ENCODE results near the gene DMGDH. TPM values are rescaled to one million over a fixed set of nuclear protein-coding genes. Genes with fewer than 3 reads are reported as not detected.

Gene DMGDH
- polyA plus RNA-seq, 1 experiment, result 2.9 TPM

DNA sequence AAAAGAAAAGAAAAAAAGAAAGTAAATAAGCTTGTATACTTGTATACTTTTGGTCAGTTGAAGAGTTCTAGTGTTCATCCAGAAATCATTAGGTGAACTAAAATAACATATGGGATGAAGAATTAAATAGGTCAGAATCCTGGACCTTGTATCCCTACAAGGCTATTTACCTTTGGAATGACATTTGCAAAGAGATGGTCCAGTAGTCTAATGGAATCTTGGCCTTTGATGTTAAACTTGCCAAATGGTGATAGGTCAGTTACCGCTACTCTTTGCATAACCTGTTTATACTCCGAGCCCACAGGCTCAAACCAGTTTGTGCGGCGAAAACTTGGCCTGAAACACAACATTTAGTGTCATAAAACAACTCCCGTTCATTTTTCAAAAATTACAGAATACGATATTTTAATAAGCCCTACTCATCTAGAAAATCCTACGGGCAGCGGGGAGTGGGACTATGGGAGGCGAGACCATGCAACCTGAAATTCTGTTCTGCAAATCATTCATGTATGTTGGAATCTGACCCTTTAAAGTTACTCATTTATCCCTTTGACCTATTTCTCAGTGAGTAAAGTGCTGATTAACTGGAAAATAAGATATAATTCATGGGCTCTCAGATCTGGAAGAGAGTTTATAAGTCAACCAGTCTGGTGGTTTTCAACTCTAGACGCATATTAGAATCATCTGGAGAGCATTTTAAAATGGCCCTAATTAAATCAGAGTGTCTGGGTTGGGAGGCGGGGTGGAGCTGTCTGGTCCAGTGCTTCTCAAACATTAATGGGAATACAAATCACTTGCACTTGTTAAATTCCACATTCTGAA, 38.6 kb downstream of the DMGDH start:
- TF ChIP-seq CTCF (IDR thresholded peaks at IDR 0.05; ENCODE audit: insufficient read depth, low read depth, low read length), result no peak
- no peaks in the 10 kb centered on the region for H3K36me3 ChIP-seq (ENCODE audit: control insufficient read depth, insufficient read depth, low read length)
- CTCF ChIA-PET, result interaction anchor here (0.6 to 13.3 kb wide), 2 partner anchors 10 to 100 kb away, joined by 3 to 439 read pairs; no protein-coding TSS in a partner anchor
- H3K27me3 ChIP-seq (ENCODE audit: control insufficient read depth, insufficient read depth, low read length), result no peaks in the 10 kb centered on the region
- DNase-seq (ENCODE audit: low read depth), result no peak
- POLR2A ChIA-PET, result no interaction called here
- no peak overlapping the region for H3K4me3 ChIP-seq (ENCODE audit: low read depth, low read length)

DNA sequence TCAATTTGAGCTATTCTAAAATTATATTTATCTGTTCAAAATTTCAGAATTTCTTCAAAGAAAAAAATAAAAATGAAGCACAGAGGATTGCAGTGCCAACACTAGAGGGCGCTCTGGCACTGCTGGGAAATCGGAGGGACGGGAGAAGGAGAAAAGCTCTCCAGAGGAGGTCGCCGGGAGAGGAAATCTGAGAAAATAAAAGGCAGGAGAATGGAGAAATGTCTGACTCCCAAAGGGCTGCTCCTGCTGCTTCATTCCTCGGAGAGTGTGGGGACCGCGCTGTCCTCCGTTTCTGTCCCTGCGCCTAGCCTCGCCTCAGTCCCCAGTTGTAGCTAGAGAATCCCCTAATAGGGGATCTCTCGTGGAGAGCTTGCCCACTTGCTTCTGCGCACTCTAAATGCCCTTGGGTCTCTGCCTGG, 44.4 kb downstream of the DMGDH start:
- CTCF ChIA-PET, result interaction anchor here (0.6 to 13.3 kb wide), 59 partner anchors 10 to 1058 kb away, joined by 3 to 439 read pairs (median 4); partner anchors contain the start of genes ARSB, BHMT2, DMGDH and HOMER1
- Histone ChIP-seq H3K4me3 (ENCODE audit: low read depth, low read length) (peak overlapping the region; percentile 28; the same call in 1 of the 2 replicates), H3K27me3 (ENCODE audit: control insufficient read depth, insufficient read depth, low read length) (no peaks in the 10 kb centered on the region), H3K36me3 (ENCODE audit: control insufficient read depth, insufficient read depth, low read length) (no peaks in the 10 kb centered on the region)
- POLR2A ChIA-PET, result no interaction called here
- no peak for DNase-seq (ENCODE audit: low read depth)
- peak; percentile 93 for TF ChIP-seq CTCF (IDR thresholded peaks at IDR 0.05; ENCODE audit: insufficient read depth, low read depth, low read length)

DNA sequence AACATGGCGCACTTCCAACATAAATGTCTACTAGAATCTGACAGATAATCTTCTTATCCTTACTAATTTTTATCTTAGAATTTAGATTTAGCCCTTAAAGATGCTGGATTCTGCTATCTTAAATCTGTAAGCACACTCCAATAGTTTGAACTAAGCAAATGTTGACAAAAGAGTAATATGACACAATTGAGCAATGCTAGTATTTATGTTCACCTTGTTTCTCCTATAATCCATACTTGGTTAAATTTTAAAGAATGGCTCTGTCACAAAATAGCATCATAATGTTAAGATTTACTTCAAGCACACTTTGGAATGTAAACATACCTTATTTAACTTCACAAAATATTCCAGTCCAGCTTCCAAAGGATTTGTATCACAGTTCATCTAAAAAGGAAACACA, 45.5 kb downstream of the DMGDH start:
- Histone ChIP-seq H3K4me3 (ENCODE audit: low read depth, low read length) (no peak overlapping the region), H3K36me3 (ENCODE audit: control insufficient read depth, insufficient read depth, low read length) (no peaks in the 10 kb centered on the region), H3K27me3 (ENCODE audit: control insufficient read depth, insufficient read depth, low read length) (no peaks in the 10 kb centered on the region)
- TF ChIP-seq CTCF (IDR thresholded peaks at IDR 0.05; ENCODE audit: insufficient read depth, low read depth, low read length), result no peak
- no peak for DNase-seq (ENCODE audit: low read depth)
- ChIA-PET POLR2A (no interaction called here), CTCF (interaction anchor here (0.5 to 13.3 kb wide), 22 partner anchors 8 to 1793 kb away, joined by 3 to 439 read pairs (median 6); partner anchors contain the start of gene ARSB)

- no peak for TF ChIP-seq CTCF (IDR thresholded peaks at IDR 0.05; ENCODE audit: insufficient read depth, low read depth, low read length)
- no peaks in the 10 kb centered on the region for H3K27me3 ChIP-seq (ENCODE audit: control insufficient read depth, insufficient read depth, low read length)
- DNase-seq (ENCODE audit: low read depth), result no peak
- ChIA-PET CTCF (interaction anchor here (0.5 to 13.3 kb wide), 8 partner anchors 10 to 1792 kb away, joined by 3 to 439 read pairs (median 8); partner anchors contain the start of gene ARSB), POLR2A (no interaction called here)
- no peak overlapping the region for H3K4me3 ChIP-seq (ENCODE audit: low read depth, low read length)
- no peaks in the 10 kb centered on the region for H3K36me3 ChIP-seq (ENCODE audit: control insufficient read depth, insufficient read depth, low read length)
Observed at GRCh38 chr5:79023348-79023747, 46.1 kb downstream of the DMGDH start.

DNA sequence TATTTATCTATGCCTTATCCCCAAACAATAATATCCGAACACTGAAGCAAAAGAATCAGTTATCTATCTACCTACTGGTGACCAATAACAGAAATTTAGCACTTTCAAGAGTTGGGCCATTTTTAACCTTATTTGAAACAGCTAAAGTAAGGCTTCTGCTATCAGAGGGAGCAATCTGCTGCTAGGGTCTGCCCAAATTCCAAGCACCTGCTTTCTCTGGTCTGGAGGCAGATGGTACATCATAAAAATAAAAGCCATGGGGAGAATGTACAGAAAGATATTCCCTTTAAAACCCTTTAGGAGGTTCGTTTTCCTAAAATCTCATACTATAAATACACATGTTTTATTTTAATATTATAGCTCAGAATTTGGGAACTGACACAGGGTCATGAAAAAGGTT, 46.7 kb downstream of the DMGDH start:
- H3K36me3 ChIP-seq (ENCODE audit: control insufficient read depth, insufficient read depth, low read length), result no peaks in the 10 kb centered on the region
- TF ChIP-seq CTCF (IDR thresholded peaks at IDR 0.05; ENCODE audit: insufficient read depth, low read depth, low read length), result no peak
- no peak overlapping the region for H3K4me3 ChIP-seq (ENCODE audit: low read depth, low read length)
- no peak for DNase-seq (ENCODE audit: low read depth)
- H3K27me3 ChIP-seq (ENCODE audit: control insufficient read depth, insufficient read depth, low read length), result no peaks in the 10 kb centered on the region
- ChIA-PET CTCF (interaction anchor here (1.1 to 13.3 kb wide), 7 partner anchors 11 to 443 kb away, joined by 4 to 439 read pairs (median 38); partner anchors contain the start of gene ARSB), POLR2A (no interaction called here)
